KMS-11 (cell line): Measurements from ENCODE around the gene WNT8A.

Experiments used
- H2AFZ ChIP-seq: fragments of 200-600 bp; sonication (generic); 2 replicates; pipeline ENCODE4 v1.6.1; 2016; ENCODE audit warnings: antibody characterized with exemption, mixed run types, low read depth
- H3K27ac ChIP-seq: fragments of 200-600 bp; sonication (generic); 2 replicates; pipeline ENCODE4 v1.6.1; 2016; ENCODE audit warnings: mild to moderate bottlenecking, mixed run types
- H3K27me3 ChIP-seq: fragments of 200-600 bp; sonication (generic); 2 replicates; pipeline ENCODE4 v1.6.1; 2017; ENCODE audit warnings: mild to moderate bottlenecking, low read depth, mixed run types, moderate library complexity; ENCODE audit not compliant: insufficient read depth
- H3K36me3 ChIP-seq: fragments of 200-600 bp; sonication (generic); 2 replicates; pipeline ENCODE4 v1.6.1; 2017; ENCODE audit warnings: mild to moderate bottlenecking, mixed run types; ENCODE audit not compliant: insufficient read depth
- H3K4me1 ChIP-seq: fragments of 200-600 bp; sonication (generic); 2 replicates; pipeline ENCODE4 v1.6.1; 2016; ENCODE audit warnings: mild to moderate bottlenecking, low read depth, mixed run types; ENCODE audit not compliant: poor library complexity, severe bottlenecking
- H3K4me2 ChIP-seq: fragments of 200-600 bp; sonication (generic); 2 replicates; pipeline ENCODE4 v1.7.0; 2016; ENCODE audit warnings: mild to moderate bottlenecking, mixed run types
- H3K4me3 ChIP-seq: fragments of 200-600 bp; sonication (generic); IDR thresholded peaks from 2 replicates; pipeline ENCODE4 v1.6.1; 2017; ENCODE audit warnings: low read depth, low read length, mixed read lengths; ENCODE audit not compliant: insufficient read depth
- H3K79me2 ChIP-seq: fragments of 200-600 bp; sonication (generic); 2 replicates; pipeline ENCODE4 v1.6.1; 2016; ENCODE audit warnings: low read depth, mixed run types; ENCODE audit not compliant: insufficient read depth
- H3K9ac ChIP-seq: fragments of 200-600 bp; sonication (generic); 2 replicates; pipeline ENCODE4 v1.6.1; 2016; ENCODE audit warnings: mild to moderate bottlenecking, mixed run types
- H4K20me1 ChIP-seq: fragments of 200-600 bp; sonication (generic); 2 replicates; pipeline ENCODE4 v1.6.1; 2016; ENCODE audit warnings: mild to moderate bottlenecking, mixed run types; ENCODE audit not compliant: insufficient read depth
- TF ChIP-seq, protein P1 (sequence below): fragments of 200-600 bp; sonication (generic); conservative IDR thresholded peaks from 2 replicates; pipeline ENCODE4 v1.6.1; 2017; ENCODE audit warnings: low read depth, mild to moderate bottlenecking, antibody characterized with exemption, low read length, moderate library complexity, mixed read lengths

The WNT8A gene

GRCh38 chr5:138115254-138115653, 31.4 kb downstream of the WNT8A start:
- no peak overlapping the region for H3K9ac ChIP-seq
- no peak overlapping the region for H3K4me3 ChIP-seq
- TF ChIP-seq, protein P1, sequence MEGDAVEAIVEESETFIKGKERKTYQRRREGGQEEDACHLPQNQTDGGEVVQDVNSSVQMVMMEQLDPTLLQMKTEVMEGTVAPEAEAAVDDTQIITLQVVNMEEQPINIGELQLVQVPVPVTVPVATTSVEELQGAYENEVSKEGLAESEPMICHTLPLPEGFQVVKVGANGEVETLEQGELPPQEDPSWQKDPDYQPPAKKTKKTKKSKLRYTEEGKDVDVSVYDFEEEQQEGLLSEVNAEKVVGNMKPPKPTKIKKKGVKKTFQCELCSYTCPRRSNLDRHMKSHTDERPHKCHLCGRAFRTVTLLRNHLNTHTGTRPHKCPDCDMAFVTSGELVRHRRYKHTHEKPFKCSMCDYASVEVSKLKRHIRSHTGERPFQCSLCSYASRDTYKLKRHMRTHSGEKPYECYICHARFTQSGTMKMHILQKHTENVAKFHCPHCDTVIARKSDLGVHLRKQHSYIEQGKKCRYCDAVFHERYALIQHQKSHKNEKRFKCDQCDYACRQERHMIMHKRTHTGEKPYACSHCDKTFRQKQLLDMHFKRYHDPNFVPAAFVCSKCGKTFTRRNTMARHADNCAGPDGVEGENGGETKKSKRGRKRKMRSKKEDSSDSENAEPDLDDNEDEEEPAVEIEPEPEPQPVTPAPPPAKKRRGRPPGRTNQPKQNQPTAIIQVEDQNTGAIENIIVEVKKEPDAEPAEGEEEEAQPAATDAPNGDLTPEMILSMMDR, result no peak
- no peaks in the 10 kb centered on the region for H3K27me3 ChIP-seq
- H4K20me1 ChIP-seq, result no peaks in the 10 kb centered on the region
- H3K27ac ChIP-seq, result no peak overlapping the region
- H2AFZ ChIP-seq, result no peak overlapping the region
- no peaks in the 10 kb centered on the region for H3K36me3 ChIP-seq
- no peaks in the 10 kb centered on the region for H3K4me1 ChIP-seq
- H3K4me2 ChIP-seq, result no peak overlapping the region
- H3K79me2 ChIP-seq, result no peaks in the 10 kb centered on the region

GRCh38 chr5:138128334-138128733, 44.5 kb downstream of the WNT8A start:
- H3K27me3 ChIP-seq, result no peaks in the 10 kb centered on the region
- H3K27ac ChIP-seq, result no peak overlapping the region
- no peak overlapping the region for H2AFZ ChIP-seq
- no peaks in the 10 kb centered on the region for H3K36me3 ChIP-seq
- H3K79me2 ChIP-seq, result no peaks in the 10 kb centered on the region
- H3K4me3 ChIP-seq, result no peak overlapping the region
- TF ChIP-seq, protein P1, result no peak
- H3K4me1 ChIP-seq, result no peaks in the 10 kb centered on the region
- H4K20me1 ChIP-seq, result no peaks in the 10 kb centered on the region
- H3K9ac ChIP-seq, result no peak overlapping the region
- no peak overlapping the region for H3K4me2 ChIP-seq

- Histone ChIP-seq H3K27me3 (no peaks in the 10 kb centered on the region), H3K9ac (no peak overlapping the region), H3K4me2 (no peak overlapping the region), H3K27ac (no peak overlapping the region), H3K4me1 (no peaks in the 10 kb centered on the region), H4K20me1 (no peaks in the 10 kb centered on the region), H3K36me3 (no peaks in the 10 kb centered on the region), H3K79me2 (no peaks in the 10 kb centered on the region), H2AFZ (no peak overlapping the region), H3K4me3 (no peak overlapping the region)
- TF ChIP-seq, protein P1, result no peak
These were observed 45.5 kb downstream of the WNT8A start for GRCh38 chr5:138129347-138129746.

GRCh38 chr5:138132543-138132942, 48.7 kb downstream of the WNT8A start:
- H3K4me3 ChIP-seq, result no peak overlapping the region
- H3K4me2 ChIP-seq, result no peak overlapping the region

More at GRCh38 chr5:138132543-138132942, 48.7 kb downstream of the WNT8A start:
- Histone ChIP-seq H2AFZ (no peak overlapping the region), H3K4me1 (no peaks in the 10 kb centered on the region), H3K27me3 (no peaks in the 10 kb centered on the region), H3K9ac (no peak overlapping the region), H3K27ac (no peak overlapping the region), H3K79me2 (no peaks in the 10 kb centered on the region), H3K36me3 (no peaks in the 10 kb centered on the region), H4K20me1 (no peaks in the 10 kb centered on the region)
- TF ChIP-seq, protein P1, result no peak
